ENCODE measurements around the gene KRT80. TPM values are rescaled to one million over a fixed set of nuclear protein-coding genes. Genes with fewer than 3 reads are reported as not detected.

Gene KRT80
- total RNA-seq, 2 donors from 2014 or later: 0.66 to 4.9 TPM

DNA sequence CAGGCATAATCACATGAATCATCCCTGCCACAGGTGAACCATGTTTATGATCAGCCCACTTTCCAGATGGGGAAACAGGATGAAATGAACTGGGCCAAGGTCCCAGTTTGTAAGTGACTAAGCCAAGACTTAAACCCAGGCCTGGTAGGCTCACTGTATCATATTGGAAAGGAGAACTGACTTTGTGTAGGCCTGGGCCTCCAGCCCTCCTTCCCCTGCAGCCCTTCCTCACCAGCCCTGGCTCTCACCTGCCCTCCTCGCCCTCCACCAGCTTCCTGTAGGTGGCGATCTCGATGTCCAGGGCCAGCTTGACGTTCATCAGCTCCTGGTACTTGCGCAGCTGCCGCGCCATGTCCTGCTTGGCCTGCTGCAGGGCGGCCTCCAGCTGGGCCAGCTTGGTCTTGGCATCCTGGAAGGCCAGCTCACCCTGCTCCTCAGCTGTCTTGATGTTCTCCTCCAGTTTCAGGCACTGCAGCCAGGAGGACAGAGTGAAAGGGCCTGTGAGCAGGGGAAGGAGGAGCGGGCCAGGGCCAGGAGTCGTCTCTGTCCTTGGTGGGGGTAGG is 19.8 kb downstream of the KRT80 start:
- DNase-seq: peak; percentile 57
- H3K36me3 ChIP-seq: no peaks in the 10 kb centered on the region
- H3K27me3 ChIP-seq: no peaks in the 10 kb centered on the region
- intact Hi-C loops (cut with DNase I): no loop called here
- H3K27ac ChIP-seq: no peak overlapping the region
- H3K4me3 ChIP-seq: no peak overlapping the region
- no peaks in the 10 kb centered on the region for H3K4me1 ChIP-seq
- H3K9me3 ChIP-seq: no peaks in the 10 kb centered on the region
- TF ChIP-seq, protein P1, sequence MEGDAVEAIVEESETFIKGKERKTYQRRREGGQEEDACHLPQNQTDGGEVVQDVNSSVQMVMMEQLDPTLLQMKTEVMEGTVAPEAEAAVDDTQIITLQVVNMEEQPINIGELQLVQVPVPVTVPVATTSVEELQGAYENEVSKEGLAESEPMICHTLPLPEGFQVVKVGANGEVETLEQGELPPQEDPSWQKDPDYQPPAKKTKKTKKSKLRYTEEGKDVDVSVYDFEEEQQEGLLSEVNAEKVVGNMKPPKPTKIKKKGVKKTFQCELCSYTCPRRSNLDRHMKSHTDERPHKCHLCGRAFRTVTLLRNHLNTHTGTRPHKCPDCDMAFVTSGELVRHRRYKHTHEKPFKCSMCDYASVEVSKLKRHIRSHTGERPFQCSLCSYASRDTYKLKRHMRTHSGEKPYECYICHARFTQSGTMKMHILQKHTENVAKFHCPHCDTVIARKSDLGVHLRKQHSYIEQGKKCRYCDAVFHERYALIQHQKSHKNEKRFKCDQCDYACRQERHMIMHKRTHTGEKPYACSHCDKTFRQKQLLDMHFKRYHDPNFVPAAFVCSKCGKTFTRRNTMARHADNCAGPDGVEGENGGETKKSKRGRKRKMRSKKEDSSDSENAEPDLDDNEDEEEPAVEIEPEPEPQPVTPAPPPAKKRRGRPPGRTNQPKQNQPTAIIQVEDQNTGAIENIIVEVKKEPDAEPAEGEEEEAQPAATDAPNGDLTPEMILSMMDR (IDR thresholded peaks at IDR 0.05): peak; percentile 51
- H3K9ac ChIP-seq (ENCODE audit: low read depth in 2 of 2, low read length in 2 of 2): no peak overlapping the region

DNA sequence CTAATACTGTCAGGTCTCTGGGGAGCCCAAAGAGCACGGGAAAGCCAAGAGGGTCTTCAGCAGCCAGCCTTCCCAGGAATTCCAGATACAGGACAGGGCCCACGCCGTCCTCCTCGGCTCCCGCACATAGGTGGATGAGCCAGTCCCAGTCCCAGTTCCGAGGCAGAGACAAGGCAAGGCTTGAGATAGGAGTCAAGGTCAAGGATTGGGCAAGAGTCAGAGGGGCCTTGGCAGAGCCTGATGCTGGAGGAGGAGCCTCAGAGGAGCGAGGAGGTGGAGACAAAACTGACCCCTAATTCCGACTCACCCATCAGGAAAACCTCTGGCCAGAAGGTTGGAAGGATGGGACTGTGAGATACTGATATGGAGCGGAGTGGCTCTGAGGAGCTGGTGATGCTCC is 21.0 kb downstream of the KRT80 start:
- no peak overlapping the region for H3K27ac ChIP-seq
- H3K4me3 ChIP-seq: no peak overlapping the region
- DNase-seq: no peak
- TF ChIP-seq, protein P1 (IDR thresholded peaks at IDR 0.05): no peak
- no peaks in the 10 kb centered on the region for H3K4me1 ChIP-seq
- intact Hi-C loops (cut with DNase I): no loop called here
- H3K36me3 ChIP-seq: no peaks in the 10 kb centered on the region
- H3K27me3 ChIP-seq: no peaks in the 10 kb centered on the region
- H3K9ac ChIP-seq (ENCODE audit: low read depth in 2 of 2, low read length in 2 of 2): no peak overlapping the region
- no peaks in the 10 kb centered on the region for H3K9me3 ChIP-seq

DNA sequence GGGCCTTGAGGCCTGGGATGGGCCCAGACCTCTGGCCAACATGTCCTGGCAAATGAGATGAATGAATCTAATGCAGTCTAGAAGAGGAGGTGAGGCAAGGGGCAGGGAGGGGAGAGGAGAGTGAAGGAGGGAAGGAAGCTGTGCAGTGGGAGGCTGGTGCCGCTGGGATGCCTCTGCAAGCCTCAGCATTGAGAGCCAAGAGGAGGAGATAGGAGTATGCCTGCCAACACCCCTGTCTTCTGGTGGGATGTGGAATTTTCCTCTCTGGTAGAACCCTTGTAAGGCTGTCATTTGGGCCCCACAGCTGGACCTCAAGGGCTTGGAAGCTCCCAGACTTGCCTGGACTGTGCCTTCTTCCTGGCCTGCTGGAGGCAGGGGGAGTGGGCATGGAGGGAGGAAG is 21.9 kb downstream of the KRT80 start:
- Histone ChIP-seq H3K9ac (ENCODE audit: low read depth in 2 of 2, low read length in 2 of 2) (no peak overlapping the region), H3K9me3 (no peaks in the 10 kb centered on the region), H3K4me3 (no peak overlapping the region), H3K27ac (no peak overlapping the region), H3K4me1 (no peaks in the 10 kb centered on the region), H3K27me3 (no peaks in the 10 kb centered on the region), H3K36me3 (no peaks in the 10 kb centered on the region)
- TF ChIP-seq, protein P1 (IDR thresholded peaks at IDR 0.05): no peak
- DNase-seq: no peak
- intact Hi-C loops (cut with DNase I): no loop called here

DNA sequence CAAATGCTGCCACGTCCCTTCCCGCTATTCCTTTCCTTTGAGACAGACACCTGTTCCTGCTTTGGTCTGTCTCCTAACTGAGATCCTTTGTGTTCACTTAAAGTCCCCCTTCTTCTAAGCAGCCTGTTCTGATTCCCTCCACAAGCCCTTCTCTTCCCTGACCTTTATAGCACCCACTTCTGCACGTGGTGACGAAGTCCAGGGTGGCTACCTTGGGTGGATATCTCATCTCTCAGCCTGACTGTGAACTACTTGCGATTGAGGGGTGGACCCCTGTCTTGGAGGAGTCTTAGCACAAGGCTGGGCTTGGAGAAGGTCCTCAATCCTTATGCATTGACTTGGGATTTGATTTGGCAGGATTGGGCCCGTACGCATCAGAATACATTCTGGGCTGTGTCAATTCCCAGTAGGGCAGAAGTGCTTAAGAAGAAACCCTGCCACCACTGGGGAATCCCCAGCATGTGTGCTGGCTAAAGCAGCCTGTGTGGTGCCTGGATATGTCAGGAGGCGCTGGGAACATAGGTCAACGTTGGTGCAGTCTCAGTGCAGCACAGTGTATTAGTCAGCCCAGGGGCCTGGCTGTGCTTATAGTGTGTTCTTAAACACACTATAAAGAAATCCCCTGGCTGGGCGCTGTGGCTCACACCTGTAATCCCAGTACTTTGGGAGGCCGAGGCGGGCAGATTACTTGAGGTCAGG is 23.6 kb downstream of the KRT80 start:
- Histone ChIP-seq H3K4me1 (no peaks in the 10 kb centered on the region), H3K9me3 (no peaks in the 10 kb centered on the region), H3K9ac (ENCODE audit: low read depth in 2 of 2, low read length in 2 of 2) (no peak overlapping the region), H3K27me3 (no peaks in the 10 kb centered on the region), H3K4me3 (no peak overlapping the region), H3K36me3 (no peaks in the 10 kb centered on the region), H3K27ac (no peak overlapping the region)
- intact Hi-C loops (cut with DNase I): no loop called here
- no peak for DNase-seq
- TF ChIP-seq, protein P1 (IDR thresholded peaks at IDR 0.05): no peak

DNA sequence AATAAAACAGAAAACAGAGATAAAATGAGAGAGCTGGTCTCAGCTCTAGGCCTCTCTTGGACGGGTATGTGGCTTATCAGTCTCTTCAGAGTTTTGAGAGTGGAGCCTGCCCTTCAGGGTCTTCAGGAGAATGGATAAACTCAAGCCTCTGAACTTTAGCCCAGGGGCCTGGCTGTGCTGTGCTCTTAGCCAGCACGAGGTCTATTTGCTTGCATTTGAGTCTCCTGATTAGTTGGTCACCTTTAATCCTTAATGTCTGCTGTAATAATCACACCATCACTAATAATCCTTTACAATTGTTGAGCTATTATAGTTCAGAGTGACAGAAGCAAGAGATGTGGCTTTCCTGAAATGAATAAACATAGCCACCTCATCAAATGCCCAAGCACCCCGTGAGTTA is 24.3 kb downstream of the KRT80 start:
- no peaks in the 10 kb centered on the region for H3K27me3 ChIP-seq
- TF ChIP-seq, protein P1 (IDR thresholded peaks at IDR 0.05): no peak
- intact Hi-C loops (cut with DNase I): no loop called here
- H3K27ac ChIP-seq: no peak overlapping the region
- H3K9ac ChIP-seq (ENCODE audit: low read depth in 2 of 2, low read length in 2 of 2): no peak overlapping the region
- no peak overlapping the region for H3K4me3 ChIP-seq
- no peaks in the 10 kb centered on the region for H3K4me1 ChIP-seq
- H3K9me3 ChIP-seq: no peaks in the 10 kb centered on the region
- DNase-seq: no peak
- no peaks in the 10 kb centered on the region for H3K36me3 ChIP-seq
